ENCODE measurements around the gene GNG8.

GRCh38 chr19:46659151-46660007, 23.4 kb upstream of the GNG8 start:
- TF ChIP-seq PBX3 (IDR thresholded peaks at IDR 0.05) (no peak), CTCF (IDR thresholded peaks at IDR 0.05) (no peak), RAD21 (IDR thresholded peaks at IDR 0.05; ENCODE audit: low read length) (no peak), JUND (IDR thresholded peaks at IDR 0.05) (no peak), EP300 (IDR thresholded peaks at IDR 0.05; ENCODE audit: borderline replicate concordance in 1 of 2, low read depth in 1 of 2, low read length in 1 of 2) (no peak), ELF1 (IDR thresholded peaks at IDR 0.05) (no peak)
